Activated T-cell treated with anti-CD3 and anti-CD28 coated beads, Interleukin-2, amount 50 U/mL, for 24 hours (primary cell): ENCODE measurements around the gene B4GALNT4.
"Not testable (repeated sequence)": the region's sequence is repeated elsewhere in the genome, so short reads cannot be mapped to it uniquely, and the experiment has no call there.

Experiments
- DNase-seq: peaks from one replicate; pipeline ENCODE4 v3.0.0-alpha.2; 2020
- H3K27ac Mint-ChIP-seq: 2 replicates; pipeline ENCODE4 v1.8.0; 2020; ENCODE audit warnings: mild to moderate bottlenecking, mixed read lengths
- H3K27me3 Mint-ChIP-seq: 2 replicates; pipeline ENCODE4 v1.8.0; 2020; ENCODE audit warnings: mixed read lengths
- H3K36me3 Mint-ChIP-seq: 2 replicates; pipeline ENCODE4 v1.8.0; 2020; ENCODE audit warnings: low read depth, mixed read lengths
- H3K4me1 Mint-ChIP-seq: 2 replicates; pipeline ENCODE4 v1.8.0; 2020; ENCODE audit warnings: low read depth, mixed read lengths
- H3K4me3 Mint-ChIP-seq: 2 replicates; pipeline ENCODE4 v1.8.0; 2020; ENCODE audit warnings: mild to moderate bottlenecking, moderate library complexity, mixed read lengths
- H3K9me3 Mint-ChIP-seq: 2 replicates; pipeline ENCODE4 v1.8.0; 2020; ENCODE audit warnings: mixed read lengths

B4GALNT4 gene

GRCh38 chr11:416757-417621 is 47.7 kb downstream of the B4GALNT4 start:
- peak overlapping the region; percentile 78 for H3K4me3 Mint-ChIP-seq
- no peaks in the 10 kb centered on the region for H3K27me3 Mint-ChIP-seq
- peak; percentile 71 for DNase-seq
- no peaks in the 10 kb centered on the region for H3K36me3 Mint-ChIP-seq
- peaks cover 33% of the 10 kb centered on the region for H3K4me1 Mint-ChIP-seq
- H3K27ac Mint-ChIP-seq, result no peak overlapping the region
- no peaks in the 10 kb centered on the region for H3K9me3 Mint-ChIP-seq

- Mint-ChIP-seq H3K9me3 (no peaks in the 10 kb centered on the region), H3K27me3 (no peaks in the 10 kb centered on the region), H3K27ac (peak overlapping the region; percentile 40), H3K36me3 (no peaks in the 10 kb centered on the region), H3K4me3 (peak overlapping the region; percentile 61), H3K4me1 (peaks cover 30% of the 10 kb centered on the region)
- DNase-seq, result no peak
Observed at GRCh38 chr11:417652-418342, 48.5 kb downstream of the B4GALNT4 start.

GRCh38 chr11:418343-419247 is 49.3 kb downstream of the B4GALNT4 start:
- Mint-ChIP-seq H3K4me3 (no peak overlapping the region), H3K27ac (no peak overlapping the region), H3K36me3 (no peaks in the 10 kb centered on the region), H3K4me1 (peaks cover 24% of the 10 kb centered on the region), H3K27me3 (no peaks in the 10 kb centered on the region), H3K9me3 (no peaks in the 10 kb centered on the region)
- DNase-seq, result peak; percentile 34

- Mint-ChIP-seq H3K4me1 (peaks cover 21% of the 10 kb centered on the region), H3K36me3 (peaks cover 1% of the 10 kb centered on the region), H3K27me3 (no peaks in the 10 kb centered on the region), H3K9me3 (no peaks in the 10 kb centered on the region), H3K4me3 (no peak overlapping the region), H3K27ac (no peak overlapping the region)
- peak; percentile 28 for DNase-seq
Observed at GRCh38 chr11:419248-420005, 50.1 kb downstream of the B4GALNT4 start.

GRCh38 chr11:420054-420910 is 51.0 kb downstream of the B4GALNT4 start:
- Mint-ChIP-seq H3K27me3 (no peaks in the 10 kb centered on the region), H3K9me3 (no peaks in the 10 kb centered on the region), H3K4me1 (peaks cover 13% of the 10 kb centered on the region), H3K27ac (no peak overlapping the region), H3K4me3 (no peak overlapping the region), H3K36me3 (peaks cover 6% of the 10 kb centered on the region)
- peak; percentile 24 for DNase-seq

GRCh38 chr11:420911-421321 is 51.6 kb downstream of the B4GALNT4 start:
- Mint-ChIP-seq H3K27me3 (no peaks in the 10 kb centered on the region), H3K4me1 (peaks cover 7% of the 10 kb centered on the region), H3K9me3 (no peaks in the 10 kb centered on the region), H3K27ac (no peak overlapping the region), H3K36me3 (peaks cover 9% of the 10 kb centered on the region), H3K4me3 (no peak overlapping the region)
- peak; percentile 20 for DNase-seq

GRCh38 chr11:422249-422656 is 53.0 kb downstream of the B4GALNT4 start:
- DNase-seq, result peak; percentile 28
- no peak overlapping the region for H3K27ac Mint-ChIP-seq
- H3K4me1 Mint-ChIP-seq, result peaks cover 2% of the 10 kb centered on the region
- H3K4me3 Mint-ChIP-seq, result no peak overlapping the region
- H3K36me3 Mint-ChIP-seq, result peaks cover 12% of the 10 kb centered on the region
- H3K9me3 Mint-ChIP-seq, result no peaks in the 10 kb centered on the region
- no peaks in the 10 kb centered on the region for H3K27me3 Mint-ChIP-seq

- no peaks in the 10 kb centered on the region for H3K27me3 Mint-ChIP-seq
Observed at GRCh38 chr11:424232-424631, 54.9 kb downstream of the B4GALNT4 start.

GRCh38 chr11:424766-425165 is 55.5 kb downstream of the B4GALNT4 start:
- not testable (repeated sequence) for H3K27me3 Mint-ChIP-seq, H3K9me3 Mint-ChIP-seq, H3K4me3 Mint-ChIP-seq, H3K27ac Mint-ChIP-seq, H3K4me1 Mint-ChIP-seq, DNase-seq
- peaks cover 23% of the 10 kb centered on the region for H3K36me3 Mint-ChIP-seq

More at GRCh38 chr11:424232-424631, 54.9 kb downstream of the B4GALNT4 start:
- Mint-ChIP-seq H3K27ac (no peak overlapping the region), H3K4me1 (no peaks in the 10 kb centered on the region), H3K9me3 (no peaks in the 10 kb centered on the region), H3K4me3 (no peak overlapping the region), H3K36me3 (peaks cover 19% of the 10 kb centered on the region)
- no peak for DNase-seq

GRCh38 chr11:425301-425700 is 56.0 kb downstream of the B4GALNT4 start:
- peaks cover 23% of the 10 kb centered on the region for H3K36me3 Mint-ChIP-seq
- H3K27ac Mint-ChIP-seq, result no peak overlapping the region
- no peaks in the 10 kb centered on the region for H3K9me3 Mint-ChIP-seq
- no peaks in the 10 kb centered on the region for H3K27me3 Mint-ChIP-seq
- H3K4me1 Mint-ChIP-seq, result no peaks in the 10 kb centered on the region
- no peak overlapping the region for H3K4me3 Mint-ChIP-seq
- no peak for DNase-seq

- no peak overlapping the region for H3K4me3 Mint-ChIP-seq
- no peaks in the 10 kb centered on the region for H3K9me3 Mint-ChIP-seq
- peak; percentile 14 for DNase-seq
- no peaks in the 10 kb centered on the region for H3K4me1 Mint-ChIP-seq
- H3K27ac Mint-ChIP-seq, result no peak overlapping the region
- peaks cover 23% of the 10 kb centered on the region for H3K36me3 Mint-ChIP-seq
- H3K27me3 Mint-ChIP-seq, result no peaks in the 10 kb centered on the region
Observed at GRCh38 chr11:426851-427250, 57.6 kb downstream of the B4GALNT4 start.

- Mint-ChIP-seq H3K36me3 (peaks cover 26% of the 10 kb centered on the region), H3K4me1 (no peaks in the 10 kb centered on the region), H3K27me3 (no peaks in the 10 kb centered on the region), H3K27ac (no peak overlapping the region), H3K9me3 (no peaks in the 10 kb centered on the region), H3K4me3 (no peak overlapping the region)
- DNase-seq, result no peak
Observed at GRCh38 chr11:428295-428694, 59.0 kb downstream of the B4GALNT4 start.

GRCh38 chr11:429391-429790 is 60.1 kb downstream of the B4GALNT4 start:
- DNase-seq, result no peak
- H3K9me3 Mint-ChIP-seq, result no peaks in the 10 kb centered on the region

More at GRCh38 chr11:429391-429790, 60.1 kb downstream of the B4GALNT4 start:
- no peak overlapping the region for H3K4me3 Mint-ChIP-seq
- H3K4me1 Mint-ChIP-seq, result no peaks in the 10 kb centered on the region
- H3K36me3 Mint-ChIP-seq, result peaks cover 26% of the 10 kb centered on the region
- H3K27me3 Mint-ChIP-seq, result no peaks in the 10 kb centered on the region
- H3K27ac Mint-ChIP-seq, result no peak overlapping the region
